ENCODE measurements around the gene ANKS1B.

ANKS1B gene

DNA sequence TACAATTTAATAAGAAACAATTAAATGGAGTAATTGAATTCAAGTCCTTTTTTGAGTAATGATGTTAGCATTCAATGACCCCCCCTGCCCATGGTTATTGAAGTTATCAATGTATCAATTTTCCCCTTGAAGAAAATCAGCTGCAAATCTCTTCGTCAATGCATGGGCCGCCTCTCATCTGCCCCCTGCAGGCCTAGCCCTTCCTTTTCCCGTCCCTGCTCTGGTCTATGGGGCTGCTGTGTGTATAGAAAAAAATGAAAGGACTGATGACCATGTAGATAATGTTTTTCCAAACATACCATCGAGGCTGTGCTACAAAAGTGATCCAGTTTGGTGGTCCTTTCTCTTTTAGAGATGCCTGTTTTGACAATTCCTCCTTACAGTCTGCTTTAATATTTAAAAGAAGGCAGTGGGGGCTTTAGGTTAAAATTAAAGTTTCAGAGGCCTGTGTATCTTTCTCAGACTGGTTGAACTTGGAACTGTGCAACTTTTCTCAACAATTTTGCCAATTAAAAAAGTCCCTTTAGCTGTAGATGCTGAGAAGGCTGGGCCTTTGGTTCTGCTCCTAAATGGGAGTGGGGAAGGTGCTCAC, 1241.3 kb downstream of the ANKS1B start:
- no peak overlapping the region for H3K9ac ChIP-seq (ENCODE audit: low read depth, low read length, poor library complexity, severe bottlenecking)
- no peaks in the 10 kb centered on the region for H3K79me2 ChIP-seq (ENCODE audit: insufficient read depth, low read length)
- no peaks in the 10 kb centered on the region for H3K9me3 ChIP-seq (ENCODE audit: insufficient read depth, low read depth, low read length)
- H3K36me3 ChIP-seq (ENCODE audit: insufficient read depth, low read length), result no peaks in the 10 kb centered on the region
- H3K4me3 ChIP-seq (ENCODE audit: low read length, poor library complexity, severe bottlenecking), result no peak overlapping the region
- H3K4me2 ChIP-seq (ENCODE audit: low read depth, low read length, poor library complexity, severe bottlenecking), result no peak overlapping the region
- no peaks in the 10 kb centered on the region for H3K27me3 ChIP-seq (ENCODE audit: insufficient read depth, low read length, poor library complexity, severe bottlenecking)
- no peaks in the 10 kb centered on the region for H3K9me2 ChIP-seq (replicated peaks; ENCODE audit: low read depth, low read length)
- no peaks in the 10 kb centered on the region for H3F3A ChIP-seq (ENCODE audit: low read depth)
- H4K20me1 ChIP-seq (ENCODE audit: insufficient read depth, low read length, poor library complexity, severe bottlenecking), result no peaks in the 10 kb centered on the region
- H3K4me1 ChIP-seq (ENCODE audit: insufficient read depth, low read length, poor library complexity, severe bottlenecking), result no peaks in the 10 kb centered on the region
- TF ChIP-seq EZH2phosphoT487 (IDR thresholded peaks at IDR 0.05; ENCODE audit: borderline replicate concordance), result no peak
- TF ChIP-seq, protein P1, sequence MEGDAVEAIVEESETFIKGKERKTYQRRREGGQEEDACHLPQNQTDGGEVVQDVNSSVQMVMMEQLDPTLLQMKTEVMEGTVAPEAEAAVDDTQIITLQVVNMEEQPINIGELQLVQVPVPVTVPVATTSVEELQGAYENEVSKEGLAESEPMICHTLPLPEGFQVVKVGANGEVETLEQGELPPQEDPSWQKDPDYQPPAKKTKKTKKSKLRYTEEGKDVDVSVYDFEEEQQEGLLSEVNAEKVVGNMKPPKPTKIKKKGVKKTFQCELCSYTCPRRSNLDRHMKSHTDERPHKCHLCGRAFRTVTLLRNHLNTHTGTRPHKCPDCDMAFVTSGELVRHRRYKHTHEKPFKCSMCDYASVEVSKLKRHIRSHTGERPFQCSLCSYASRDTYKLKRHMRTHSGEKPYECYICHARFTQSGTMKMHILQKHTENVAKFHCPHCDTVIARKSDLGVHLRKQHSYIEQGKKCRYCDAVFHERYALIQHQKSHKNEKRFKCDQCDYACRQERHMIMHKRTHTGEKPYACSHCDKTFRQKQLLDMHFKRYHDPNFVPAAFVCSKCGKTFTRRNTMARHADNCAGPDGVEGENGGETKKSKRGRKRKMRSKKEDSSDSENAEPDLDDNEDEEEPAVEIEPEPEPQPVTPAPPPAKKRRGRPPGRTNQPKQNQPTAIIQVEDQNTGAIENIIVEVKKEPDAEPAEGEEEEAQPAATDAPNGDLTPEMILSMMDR (conservative IDR thresholded peaks at IDR 0.05; ENCODE audit: low read length), result peak; percentile 79
- no peak overlapping the region for H2AFZ ChIP-seq (ENCODE audit: low read length)

DNA sequence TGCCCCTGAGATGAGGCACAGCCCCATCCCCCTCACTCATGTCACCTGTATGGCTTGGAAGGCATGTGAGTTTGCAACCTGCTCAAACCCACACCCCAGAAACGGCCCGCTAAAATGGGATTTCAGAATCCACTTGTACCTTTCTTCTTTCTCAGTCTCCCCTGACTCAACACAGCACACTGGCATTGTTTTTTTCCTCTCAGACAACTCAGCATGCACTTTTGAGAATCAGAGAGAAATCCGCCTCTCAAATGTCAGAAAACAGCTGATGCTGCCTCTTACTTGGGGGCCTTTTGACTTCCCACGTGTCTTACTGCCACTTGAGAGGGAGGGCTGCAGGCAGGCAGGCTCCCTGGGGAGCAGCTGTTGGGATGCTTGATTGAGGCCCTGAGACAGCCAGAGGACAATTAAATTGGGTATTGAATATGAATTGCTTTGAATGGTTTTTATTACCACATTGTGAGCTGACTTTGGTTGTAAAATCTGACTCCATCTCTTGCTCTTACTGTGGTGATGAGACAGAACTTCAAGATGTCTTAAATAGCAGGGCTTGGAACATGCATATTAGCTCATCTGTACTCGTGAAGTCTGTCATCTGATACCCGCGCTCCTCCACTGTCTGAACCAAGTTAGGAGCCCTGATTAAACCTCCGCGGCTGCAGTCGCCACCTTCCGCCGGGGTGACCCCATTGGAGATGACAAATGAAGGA, 1243.0 kb downstream of the ANKS1B start:
- no peaks in the 10 kb centered on the region for H4K20me1 ChIP-seq (ENCODE audit: insufficient read depth, low read length, poor library complexity, severe bottlenecking)
- no peak overlapping the region for H3K4me2 ChIP-seq (ENCODE audit: low read depth, low read length, poor library complexity, severe bottlenecking)
- H3K9me3 ChIP-seq (ENCODE audit: insufficient read depth, low read depth, low read length), result no peaks in the 10 kb centered on the region
- TF ChIP-seq, protein P1 (conservative IDR thresholded peaks at IDR 0.05; ENCODE audit: low read length), result no peak
- no peak for TF ChIP-seq EZH2phosphoT487 (IDR thresholded peaks at IDR 0.05; ENCODE audit: borderline replicate concordance)
- H3F3A ChIP-seq (ENCODE audit: low read depth), result no peaks in the 10 kb centered on the region
- H3K79me2 ChIP-seq (ENCODE audit: insufficient read depth, low read length), result no peaks in the 10 kb centered on the region
- H3K36me3 ChIP-seq (ENCODE audit: insufficient read depth, low read length), result no peaks in the 10 kb centered on the region
- no peaks in the 10 kb centered on the region for H3K4me1 ChIP-seq (ENCODE audit: insufficient read depth, low read length, poor library complexity, severe bottlenecking)
- H3K9ac ChIP-seq (ENCODE audit: low read depth, low read length, poor library complexity, severe bottlenecking), result no peak overlapping the region
- H3K9me2 ChIP-seq (replicated peaks; ENCODE audit: low read depth, low read length), result no peaks in the 10 kb centered on the region
- H3K4me3 ChIP-seq (ENCODE audit: low read length, poor library complexity, severe bottlenecking), result no peak overlapping the region
- H3K27me3 ChIP-seq (ENCODE audit: insufficient read depth, low read length, poor library complexity, severe bottlenecking), result no peaks in the 10 kb centered on the region
- no peak overlapping the region for H2AFZ ChIP-seq (ENCODE audit: low read length)

DNA sequence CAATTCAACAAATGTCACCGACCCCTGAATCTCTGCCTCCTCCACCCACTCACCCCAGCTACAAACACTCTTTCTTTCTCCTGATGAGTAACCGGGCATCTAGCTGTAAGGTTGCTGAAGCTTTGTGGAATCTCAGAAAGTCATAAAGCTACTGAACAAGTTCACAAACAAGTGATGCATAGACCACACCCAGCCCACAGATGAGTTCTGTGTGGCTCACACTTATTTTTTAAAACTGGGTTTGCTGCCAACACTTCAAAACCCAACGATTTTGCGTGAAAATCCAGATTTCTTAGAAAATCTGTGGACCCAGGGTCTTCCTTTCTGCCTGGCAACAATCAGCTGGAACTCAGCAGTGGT, 1243.6 kb downstream of the ANKS1B start:
- no peak overlapping the region for H2AFZ ChIP-seq (ENCODE audit: low read length)

More for the DNA sequence above, 1243.6 kb downstream of the ANKS1B start:
- no peaks in the 10 kb centered on the region for H3K79me2 ChIP-seq (ENCODE audit: insufficient read depth, low read length)
- TF ChIP-seq, protein P1 (conservative IDR thresholded peaks at IDR 0.05; ENCODE audit: low read length), result no peak
- no peak for TF ChIP-seq EZH2phosphoT487 (IDR thresholded peaks at IDR 0.05; ENCODE audit: borderline replicate concordance)
- no peaks in the 10 kb centered on the region for H3K36me3 ChIP-seq (ENCODE audit: insufficient read depth, low read length)
- no peaks in the 10 kb centered on the region for H3K27me3 ChIP-seq (ENCODE audit: insufficient read depth, low read length, poor library complexity, severe bottlenecking)
- no peaks in the 10 kb centered on the region for H4K20me1 ChIP-seq (ENCODE audit: insufficient read depth, low read length, poor library complexity, severe bottlenecking)
- H3K9ac ChIP-seq (ENCODE audit: low read depth, low read length, poor library complexity, severe bottlenecking), result no peak overlapping the region
- H3K4me2 ChIP-seq (ENCODE audit: low read depth, low read length, poor library complexity, severe bottlenecking), result no peak overlapping the region
- H3F3A ChIP-seq (ENCODE audit: low read depth), result no peaks in the 10 kb centered on the region
- no peaks in the 10 kb centered on the region for H3K9me2 ChIP-seq (replicated peaks; ENCODE audit: low read depth, low read length)
- H3K4me3 ChIP-seq (ENCODE audit: low read length, poor library complexity, severe bottlenecking), result no peak overlapping the region
- H3K4me1 ChIP-seq (ENCODE audit: insufficient read depth, low read length, poor library complexity, severe bottlenecking), result no peaks in the 10 kb centered on the region
- H3K9me3 ChIP-seq (ENCODE audit: insufficient read depth, low read depth, low read length), result no peaks in the 10 kb centered on the region
